Measurements from ENCODE around the gene SNAI1.

SNAI1 gene

DNA sequence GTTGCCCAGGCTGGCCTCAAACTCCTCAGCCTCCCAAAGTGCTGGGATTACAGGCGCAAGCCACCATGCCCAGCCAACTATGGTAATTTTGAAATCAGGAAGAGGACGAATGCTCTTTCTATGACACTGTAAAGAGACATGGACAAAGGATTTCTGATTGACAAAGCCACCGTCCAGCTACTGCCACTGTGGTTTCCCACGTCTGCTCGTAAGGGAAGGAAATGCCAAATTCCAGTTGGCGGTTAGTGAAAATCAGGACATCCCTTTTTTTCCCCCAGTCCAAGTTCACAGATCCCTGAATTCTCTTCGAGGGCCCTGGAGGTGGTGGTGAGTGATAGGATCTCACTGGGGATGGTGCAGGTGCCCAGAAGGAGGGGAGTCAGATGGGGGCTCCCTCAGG is 31.2 kb downstream of the SNAI1 start:
- DNase-seq (ENCODE audit: low spot score) = no peak

DNA sequence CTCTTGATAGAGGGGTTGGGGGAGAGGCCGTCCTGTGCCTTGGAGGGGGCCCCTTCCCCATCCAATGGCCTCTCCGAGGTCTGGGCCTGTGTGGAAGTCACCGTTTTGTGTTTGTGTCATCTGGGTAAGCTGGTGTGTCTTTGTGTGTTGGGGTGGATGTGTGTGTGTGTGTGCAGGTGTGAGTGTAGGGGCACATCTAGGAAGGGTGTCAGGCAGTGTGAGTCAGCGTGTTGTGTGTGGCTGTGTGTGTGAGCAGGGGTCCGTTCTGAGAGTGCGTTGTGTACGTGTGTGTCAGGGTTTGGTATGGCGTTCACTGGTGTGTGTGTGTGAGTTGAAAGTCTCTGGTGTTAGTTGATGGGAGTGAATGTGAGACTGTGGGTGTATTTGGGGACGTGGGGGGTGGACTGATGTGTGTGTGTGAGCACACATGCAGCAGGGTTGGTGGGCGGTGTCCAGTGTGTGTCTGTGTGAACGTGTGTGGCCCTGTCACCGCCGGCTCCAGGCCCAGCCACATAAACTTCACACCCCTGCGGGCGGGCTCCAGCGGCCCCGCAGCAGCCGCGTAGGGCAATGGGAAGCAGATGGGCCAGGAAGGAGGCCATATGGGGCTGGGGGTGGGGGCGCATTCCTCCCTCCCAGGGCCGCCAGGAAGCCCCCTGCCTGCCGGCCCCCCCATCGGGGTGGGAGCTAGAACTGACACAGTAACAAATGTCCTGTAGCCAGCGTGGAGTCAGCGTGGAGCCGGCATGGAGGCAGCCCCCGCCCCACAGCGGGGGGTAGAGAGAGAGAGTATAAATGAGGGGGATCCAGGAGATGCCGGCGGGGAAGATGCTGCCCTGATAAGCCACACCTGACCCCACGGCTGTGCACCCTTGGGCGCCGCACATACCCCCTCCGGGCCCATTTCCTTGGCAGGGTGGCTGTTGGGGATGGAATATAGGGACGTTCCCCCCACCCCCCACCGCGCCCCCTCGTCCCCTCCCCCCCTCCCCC is 32.1 kb downstream of the SNAI1 start:
- no peak for DNase-seq (ENCODE audit: low spot score)

- no peak for DNase-seq (ENCODE audit: low spot score)
Measured at GRCh38 chr20:50015636-50015992, 32.8 kb downstream of the SNAI1 start.

GRCh38 chr20:50015993-50016770 is 33.4 kb downstream of the SNAI1 start:
- DNase-seq (ENCODE audit: low spot score) = no peak

- DNase-seq (ENCODE audit: low spot score) = no peak
Measured at GRCh38 chr20:50017160-50017559, 34.4 kb downstream of the SNAI1 start.

DNA sequence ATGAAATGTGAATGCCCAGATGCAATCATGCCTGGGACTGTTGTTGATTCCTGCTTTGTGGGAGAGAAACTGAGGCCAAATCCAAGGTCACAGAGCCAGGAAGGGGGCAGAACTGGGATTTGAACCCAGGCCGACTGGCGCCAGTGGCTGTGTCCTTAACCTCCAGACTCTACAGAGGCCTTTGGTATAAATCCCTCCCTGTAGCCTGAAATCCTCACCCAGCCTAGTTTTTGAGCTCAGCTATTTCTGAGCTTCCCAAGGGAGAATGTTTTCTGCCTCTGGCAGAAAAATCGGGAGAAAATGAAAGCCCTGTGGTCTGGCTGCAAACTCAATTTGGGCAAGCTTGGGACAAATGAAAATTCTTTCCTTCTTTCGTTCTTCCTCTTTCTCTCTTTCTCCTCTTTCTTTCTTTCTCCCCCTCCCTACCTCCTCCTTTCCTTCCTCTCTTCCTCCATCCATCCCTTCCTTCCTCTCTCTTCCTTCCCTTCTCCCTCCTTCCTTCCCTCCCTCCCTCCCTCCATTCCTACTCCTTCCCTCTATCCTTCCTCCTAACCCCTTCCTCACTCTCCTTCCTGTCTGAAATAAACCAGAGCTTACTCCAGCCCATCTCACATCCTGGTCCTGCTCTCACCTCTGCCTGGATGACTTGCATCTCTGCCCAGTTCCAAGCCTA is 34.9 kb downstream of the SNAI1 start:
- DNase-seq (ENCODE audit: low spot score) = no peak

DNA sequence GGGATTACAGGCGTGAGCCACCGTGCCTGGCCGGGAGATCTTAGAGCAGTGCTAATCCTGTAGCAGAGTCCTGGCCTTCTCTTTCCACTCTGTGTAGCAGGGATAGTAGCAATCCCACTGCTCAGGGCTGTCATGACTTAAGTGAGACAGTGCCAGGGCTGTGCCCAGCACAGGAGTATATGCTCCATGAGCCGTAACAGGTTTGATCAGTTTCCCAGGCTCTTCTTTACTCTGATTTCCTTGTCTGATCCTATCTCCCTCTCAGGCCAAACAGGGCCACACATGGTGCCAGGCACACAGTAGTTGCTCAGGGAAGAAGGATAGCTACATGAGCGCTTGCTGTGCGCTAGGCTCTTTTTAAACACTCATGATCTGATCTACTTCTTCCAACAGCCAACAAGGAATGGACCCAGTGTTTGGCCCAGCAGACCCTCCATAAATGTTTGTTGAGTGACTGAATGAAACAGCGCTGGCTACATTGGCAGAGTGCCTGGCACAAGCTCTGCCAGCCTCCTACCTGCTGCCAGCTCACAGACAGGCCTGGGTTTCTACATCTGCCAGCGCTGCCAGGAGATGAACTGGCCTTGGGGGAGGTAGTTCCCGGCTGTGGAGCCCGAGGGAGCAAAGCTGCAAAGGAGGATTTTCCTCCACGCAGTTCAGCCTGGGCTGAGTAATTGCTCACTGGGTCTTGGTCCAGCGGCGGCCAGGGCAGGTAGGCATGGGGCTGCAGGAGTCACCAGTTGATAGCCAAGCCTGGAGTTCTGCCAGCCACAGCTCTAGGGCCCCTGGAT is 36.9 kb downstream of the SNAI1 start:
- DNase-seq (ENCODE audit: low spot score) = no peak

GRCh38 chr20:50020288-50020687 is 37.5 kb downstream of the SNAI1 start:
- no peak for DNase-seq (ENCODE audit: low spot score)

- no peak for DNase-seq (ENCODE audit: low spot score)
Measured at GRCh38 chr20:50022676-50023075, 39.9 kb downstream of the SNAI1 start.

GRCh38 chr20:50023116-50023805 is 40.5 kb downstream of the SNAI1 start:
- no peak for DNase-seq (ENCODE audit: low spot score)

- DNase-seq (ENCODE audit: low spot score) = no peak
Measured at GRCh38 chr20:50026746-50027575, 44.2 kb downstream of the SNAI1 start.

GRCh38 chr20:50027611-50028105 is 44.9 kb downstream of the SNAI1 start:
- no peak for DNase-seq (ENCODE audit: low spot score)

GRCh38 chr20:50029083-50029696 is 46.4 kb downstream of the SNAI1 start:
- DNase-seq (ENCODE audit: low spot score) = no peak

DNA sequence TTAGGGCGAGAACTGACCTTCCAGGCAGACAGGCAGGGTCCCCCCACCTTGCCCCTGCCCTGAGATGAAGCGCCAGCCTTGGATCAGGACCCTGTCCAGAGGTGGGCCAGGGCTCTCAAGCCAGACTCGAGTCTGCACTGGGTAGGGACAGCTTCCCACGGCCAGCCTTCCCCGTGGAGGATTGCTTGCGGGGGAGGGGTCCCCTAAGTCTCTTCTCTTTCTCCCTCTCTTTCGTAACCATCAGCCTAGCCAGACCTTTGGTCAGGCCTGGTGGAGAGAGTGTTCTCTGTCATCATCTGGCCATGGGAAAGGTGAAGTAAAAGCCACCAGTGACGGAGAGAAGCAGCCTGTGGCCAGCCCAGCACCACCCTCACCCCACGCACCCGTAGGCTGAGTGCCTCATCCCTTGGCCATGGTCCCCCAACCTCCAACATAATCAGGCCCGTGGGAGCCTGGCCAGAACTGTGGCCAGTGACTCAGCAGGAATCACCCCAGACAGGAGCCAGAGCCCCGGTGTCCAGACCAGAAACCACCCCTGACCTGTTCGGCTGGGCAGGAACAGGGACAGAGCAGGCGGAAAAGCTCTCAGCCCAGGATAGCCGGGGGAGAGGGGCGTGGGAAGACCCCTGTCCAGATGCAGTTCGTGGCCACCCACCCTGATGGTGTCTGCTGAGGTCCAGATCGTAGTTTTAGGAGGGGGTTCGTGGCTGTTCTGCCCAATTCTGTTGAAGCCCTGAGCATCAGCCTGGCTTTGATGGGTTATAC is 47.1 kb downstream of the SNAI1 start:
- DNase-seq (ENCODE audit: low spot score) = no peak

DNA sequence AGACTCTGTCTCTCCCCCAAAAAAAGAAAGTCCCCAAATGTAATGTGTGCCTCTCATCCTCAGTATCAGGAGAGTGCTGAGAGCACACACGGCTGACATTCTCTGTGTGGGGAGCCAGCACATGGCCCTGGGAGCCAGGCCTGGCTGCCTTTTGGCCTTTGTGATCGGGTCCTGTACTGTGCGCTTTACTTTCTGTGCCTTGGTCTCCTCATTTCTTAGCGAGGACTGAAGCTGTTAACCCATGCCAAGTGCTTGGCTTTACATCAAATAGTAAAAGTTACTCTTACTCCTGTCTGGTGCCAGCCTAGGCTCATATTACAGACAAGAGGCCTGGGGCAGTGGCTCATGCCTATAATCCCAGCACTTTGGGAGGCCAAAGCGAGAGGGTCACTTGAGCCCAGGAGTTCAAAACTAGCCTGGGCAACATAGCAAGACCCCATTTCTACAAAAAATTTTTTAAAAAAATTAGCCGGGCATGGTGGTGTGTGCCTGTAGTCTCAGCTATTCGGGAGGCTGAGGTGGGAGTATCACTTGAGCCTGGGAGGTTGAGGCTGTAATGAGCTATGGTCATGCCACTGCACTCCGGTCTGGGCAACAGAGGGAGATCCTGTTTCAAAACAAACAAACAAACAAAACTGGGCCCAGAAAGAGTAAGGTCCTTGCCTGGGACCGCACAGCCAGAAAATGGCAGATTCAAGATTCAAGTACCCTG is 50.3 kb downstream of the SNAI1 start:
- DNase-seq (ENCODE audit: low spot score) = no peak

- DNase-seq (ENCODE audit: low spot score) = no peak
Measured at GRCh38 chr20:50034567-50035180, 51.9 kb downstream of the SNAI1 start.

DNA sequence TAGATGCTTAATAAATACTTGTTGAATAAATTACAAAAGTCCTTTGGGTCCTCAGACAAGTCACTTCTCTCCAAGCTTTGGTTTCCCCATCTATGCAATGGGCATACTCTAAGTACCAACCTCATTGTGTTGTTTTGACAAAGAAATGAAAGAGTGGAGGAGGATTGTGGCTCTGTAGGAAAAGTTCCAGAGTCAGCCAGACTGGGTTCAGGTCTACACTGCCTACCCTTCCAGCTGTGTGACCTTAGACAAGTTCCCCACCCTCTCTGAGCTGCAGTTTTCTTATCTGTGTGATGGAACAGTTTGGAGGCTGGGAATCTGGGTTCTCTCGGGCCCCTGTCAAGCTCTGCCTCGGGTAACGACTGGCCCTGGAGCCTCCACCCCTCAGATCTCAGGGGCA is 53.9 kb downstream of the SNAI1 start:
- DNase-seq (ENCODE audit: low spot score) = no peak

- no peak for DNase-seq (ENCODE audit: low spot score)
Measured at GRCh38 chr20:50037123-50037522, 54.3 kb downstream of the SNAI1 start.

All from NAMALWA (cell line).